ENCODE data around the gene MID1IP1. TPM values are rescaled to one million over a fixed set of nuclear protein-coding genes. Genes with fewer than 3 reads are reported as not detected.

MID1IP1 gene
- total and polyA plus RNA-seq, 2 of the 13 experiments (the other 11 are each of a cell fraction or from before 2014, with no cell fraction given): 35.7 to 36.1 TPM

DNA sequence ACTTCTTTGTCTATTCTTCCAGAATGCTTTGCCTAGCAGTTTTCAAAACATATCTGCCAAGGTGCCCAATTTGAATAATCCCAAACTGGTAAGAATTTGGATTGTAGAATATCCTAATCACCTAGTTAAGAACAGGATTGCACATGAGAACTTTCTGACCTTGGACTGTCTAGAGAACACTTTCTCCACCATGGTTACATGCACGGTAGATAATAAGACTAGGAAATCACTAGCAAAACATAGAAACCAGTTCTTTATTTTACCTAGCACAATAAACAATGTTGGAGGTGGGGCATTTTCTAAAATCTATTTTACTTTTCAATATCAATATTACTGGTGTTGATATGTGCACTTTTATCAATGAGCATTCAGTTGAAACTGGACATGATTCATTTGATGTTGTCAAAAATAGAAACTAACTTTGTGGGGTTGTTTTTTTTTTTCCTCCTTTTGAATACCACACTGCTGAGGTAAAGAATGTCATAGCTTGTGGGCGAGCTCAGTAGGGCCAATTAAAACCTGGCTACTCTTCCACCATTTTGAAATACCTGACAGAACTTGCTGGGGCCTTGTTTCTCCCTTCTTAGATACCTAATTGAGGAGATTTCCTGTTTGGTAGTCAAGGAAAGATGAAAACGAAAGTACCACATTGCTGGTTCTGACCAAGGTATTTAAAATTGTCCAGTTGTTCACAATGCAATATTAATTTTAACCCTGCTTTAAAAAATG is 10.4 kb downstream of the MID1IP1 start:
- H3K4me3 ChIP-seq (replicated peaks in 1 of 3; ENCODE audit: insufficient read depth in 1 of 3, low read depth in 2 of 3, low read length in 3 of 3): no peak overlapping the region
- no peaks in the 10 kb centered on the region for H4K20me1 ChIP-seq (ENCODE audit: insufficient read depth, low read length)
- intact Hi-C loops (cut with micrococcal nuclease; ENCODE audit: unreplicated experiment) (no loop called here), in situ Hi-C loops (cut with HindIII; ENCODE audit: extremely low pct_ligation_motif_present, low pct_unique_long_range_greater_than_20kb) (loop anchor here (25.0 kb wide), 1 partner anchor 176 kb away; no protein-coding TSS in a partner anchor)
- no peak overlapping the region for H2AFZ ChIP-seq (ENCODE audit: low read length)
- H3K27ac ChIP-seq (ENCODE audit: extremely low read length, insufficient read depth, low read length): no peak overlapping the region
- H3K4me2 ChIP-seq (ENCODE audit: low read depth, low read length): no peak overlapping the region
- BruUV-seq (replicated peaks): no TSS peak
- no peak overlapping the region for H3K9ac ChIP-seq (ENCODE audit: insufficient read depth, low read depth, low read length)
- no peak for TF ChIP-seq NR3C1 (CRISPR knock-in tag; IDR thresholded peaks at IDR 0.05)
- no peak for TF ChIP-seq SOX5 (CRISPR knock-in tag; IDR thresholded peaks at IDR 0.05; ENCODE audit: borderline replicate concordance)
- no peak for TF ChIP-seq ZBTB42 (CRISPR knock-in tag; IDR thresholded peaks at IDR 0.05)
- TF ChIP-seq FOXJ3 (CRISPR knock-in tag; IDR thresholded peaks at IDR 0.05; ENCODE audit: borderline replicate concordance): no peak
- TF ChIP-seq, protein P1, sequence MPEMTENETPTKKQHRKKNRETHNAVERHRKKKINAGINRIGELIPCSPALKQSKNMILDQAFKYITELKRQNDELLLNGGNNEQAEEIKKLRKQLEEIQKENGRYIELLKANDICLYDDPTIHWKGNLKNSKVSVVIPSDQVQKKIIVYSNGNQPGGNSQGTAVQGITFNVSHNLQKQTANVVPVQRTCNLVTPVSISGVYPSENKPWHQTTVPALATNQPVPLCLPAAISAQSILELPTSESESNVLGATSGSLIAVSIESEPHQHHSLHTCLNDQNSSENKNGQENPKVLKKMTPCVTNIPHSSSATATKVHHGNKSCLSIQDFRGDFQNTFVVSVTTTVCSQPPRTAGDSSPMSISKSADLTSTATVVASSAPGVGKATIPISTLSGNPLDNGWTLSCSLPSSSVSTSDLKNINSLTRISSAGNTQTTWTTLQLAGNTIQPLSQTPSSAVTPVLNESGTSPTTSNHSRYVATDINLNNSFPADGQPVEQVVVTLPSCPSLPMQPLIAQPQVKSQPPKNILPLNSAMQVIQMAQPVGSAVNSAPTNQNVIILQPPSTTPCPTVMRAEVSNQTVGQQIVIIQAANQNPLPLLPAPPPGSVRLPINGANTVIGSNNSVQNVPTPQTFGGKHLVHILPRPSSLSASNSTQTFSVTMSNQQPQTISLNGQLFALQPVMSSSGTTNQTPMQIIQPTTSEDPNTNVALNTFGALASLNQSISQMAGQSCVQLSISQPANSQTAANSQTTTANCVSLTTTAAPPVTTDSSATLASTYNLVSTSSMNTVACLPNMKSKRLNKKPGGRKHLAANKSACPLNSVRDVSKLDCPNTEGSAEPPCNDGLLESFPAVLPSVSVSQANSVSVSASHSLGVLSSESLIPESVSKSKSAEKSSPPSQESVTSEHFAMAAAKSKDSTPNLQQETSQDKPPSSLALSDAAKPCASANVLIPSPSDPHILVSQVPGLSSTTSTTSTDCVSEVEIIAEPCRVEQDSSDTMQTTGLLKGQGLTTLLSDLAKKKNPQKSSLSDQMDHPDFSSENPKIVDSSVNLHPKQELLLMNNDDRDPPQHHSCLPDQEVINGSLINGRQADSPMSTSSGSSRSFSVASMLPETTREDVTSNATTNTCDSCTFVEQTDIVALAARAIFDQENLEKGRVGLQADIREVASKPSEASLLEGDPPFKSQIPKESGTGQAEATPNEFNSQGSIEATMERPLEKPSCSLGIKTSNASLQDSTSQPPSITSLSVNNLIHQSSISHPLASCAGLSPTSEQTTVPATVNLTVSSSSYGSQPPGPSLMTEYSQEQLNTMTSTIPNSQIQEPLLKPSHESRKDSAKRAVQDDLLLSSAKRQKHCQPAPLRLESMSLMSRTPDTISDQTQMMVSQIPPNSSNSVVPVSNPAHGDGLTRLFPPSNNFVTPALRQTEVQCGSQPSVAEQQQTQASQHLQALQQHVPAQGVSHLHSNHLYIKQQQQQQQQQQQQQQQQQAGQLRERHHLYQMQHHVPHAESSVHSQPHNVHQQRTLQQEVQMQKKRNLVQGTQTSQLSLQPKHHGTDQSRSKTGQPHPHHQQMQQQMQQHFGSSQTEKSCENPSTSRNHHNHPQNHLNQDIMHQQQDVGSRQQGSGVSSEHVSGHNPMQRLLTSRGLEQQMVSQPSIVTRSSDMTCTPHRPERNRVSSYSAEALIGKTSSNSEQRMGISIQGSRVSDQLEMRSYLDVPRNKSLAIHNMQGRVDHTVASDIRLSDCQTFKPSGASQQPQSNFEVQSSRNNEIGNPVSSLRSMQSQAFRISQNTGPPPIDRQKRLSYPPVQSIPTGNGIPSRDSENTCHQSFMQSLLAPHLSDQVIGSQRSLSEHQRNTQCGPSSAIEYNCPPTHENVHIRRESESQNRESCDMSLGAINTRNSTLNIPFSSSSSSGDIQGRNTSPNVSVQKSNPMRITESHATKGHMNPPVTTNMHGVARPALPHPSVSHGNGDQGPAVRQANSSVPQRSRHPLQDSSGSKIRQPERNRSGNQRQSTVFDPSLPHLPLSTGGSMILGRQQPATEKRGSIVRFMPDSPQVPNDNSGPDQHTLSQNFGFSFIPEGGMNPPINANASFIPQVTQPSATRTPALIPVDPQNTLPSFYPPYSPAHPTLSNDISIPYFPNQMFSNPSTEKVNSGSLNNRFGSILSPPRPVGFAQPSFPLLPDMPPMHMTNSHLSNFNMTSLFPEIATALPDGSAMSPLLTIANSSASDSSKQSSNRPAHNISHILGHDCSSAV (CRISPR knock-in tag; IDR thresholded peaks at IDR 0.05; ENCODE audit: borderline replicate concordance): no peak
- H3K36me3 ChIP-seq (replicated peaks in 1 of 2; ENCODE audit: control insufficient read depth in 1 of 2, insufficient read depth in 2 of 2, low read length in 2 of 2): no peaks in the 10 kb centered on the region
- whole genome bisulfite sequencing (ENCODE audit: low lambda C conversion rate): 35% methylated on average over 3 of the region's 3 CpGs
- H3K9me3 ChIP-seq (ENCODE audit: low read length): no peaks in the 10 kb centered on the region
- DNase-seq (ENCODE audit: low spot score) (no peak), FAIRE-seq (no peak), ATAC-seq (no peak)
- no peaks in the 10 kb centered on the region for H3K27me3 ChIP-seq (ENCODE audit: control insufficient read depth in 1 of 2, insufficient read depth in 2 of 2, low read length in 2 of 2)
- peaks cover 20% of the 10 kb centered on the region for H3K4me1 ChIP-seq (ENCODE audit: insufficient read depth, low read length)
- CTCF ChIA-PET (ENCODE audit: low intra/inter-chr PET ratio, low total read pairs): no interaction called here
- peaks cover under 1% of the 10 kb centered on the region for H3K79me2 ChIP-seq (ENCODE audit: insufficient read depth, low read length)
- POLR2A ChIA-PET: no interaction called here
